Fibroblast of skin of back (primary cell): Measurements from ENCODE around the gene CD46.

Experiments used
- DNase-seq: peaks from one replicate; pipeline ENCODE4 v3.0.0-alpha.2; 2013

The CD46 gene

GRCh38 chr1:207815913-207816291 is 64.0 kb downstream of the CD46 start:
- peak; percentile 62 for DNase-seq

- DNase-seq = no peak
Observed at GRCh38 chr1:207817166-207817565, 65.3 kb downstream of the CD46 start.

GRCh38 chr1:207817778-207818751 is 66.2 kb downstream of the CD46 start:
- DNase-seq = peak; percentile 35

GRCh38 chr1:207818971-207819451 is 67.2 kb downstream of the CD46 start:
- peak; percentile 77 for DNase-seq

- DNase-seq = no peak
Observed at GRCh38 chr1:207820568-207821463, 69.0 kb downstream of the CD46 start.

- no peak for DNase-seq
Observed at GRCh38 chr1:207821464-207822045, 69.7 kb downstream of the CD46 start.

GRCh38 chr1:207822124-207822601 is 70.3 kb downstream of the CD46 start:
- no peak for DNase-seq

GRCh38 chr1:207822602-207823451 is 71.0 kb downstream of the CD46 start:
- no peak for DNase-seq

GRCh38 chr1:207823531-207823879 is 71.7 kb downstream of the CD46 start:
- DNase-seq = no peak

GRCh38 chr1:207823880-207824566 is 72.2 kb downstream of the CD46 start:
- peak; percentile 87 for DNase-seq

- no peak for DNase-seq
Observed at GRCh38 chr1:207824691-207825408, 73.0 kb downstream of the CD46 start.

- no peak for DNase-seq
Observed at GRCh38 chr1:207825409-207825695, 73.5 kb downstream of the CD46 start.

GRCh38 chr1:207825719-207826556 is 74.1 kb downstream of the CD46 start:
- no peak for DNase-seq

- no peak for DNase-seq
Observed at GRCh38 chr1:207826557-207827487, 75.0 kb downstream of the CD46 start.

- no peak for DNase-seq
Observed at GRCh38 chr1:207827488-207827830, 75.6 kb downstream of the CD46 start.

- DNase-seq = no peak
Observed at GRCh38 chr1:207828046-207828445, 76.2 kb downstream of the CD46 start.

GRCh38 chr1:207828485-207829158 is 76.8 kb downstream of the CD46 start:
- peak; percentile 71 for DNase-seq

- no peak for DNase-seq
Observed at GRCh38 chr1:207829576-207829975, 77.7 kb downstream of the CD46 start.
